Natural killer cell (primary cell): Measurements from ENCODE around the gene SCARB1. TPM values are rescaled to one million over a fixed set of nuclear protein-coding genes. Genes with fewer than 3 reads are reported as not detected.

ENCODE experiments used
- ATAC-seq, 3 donors: fragments of 150-1000 bp in 2 of 3; fragments of 200-7000 bp in 1 of 3; cut with Tn5 transposase; 1 replicate in 1 of 3; 2 replicates in 2 of 3; pipeline ENCODE4 v1.10.0; 2021; ENCODE audit warnings: mild to moderate bottlenecking in 2 of 3, moderate library complexity in 2 of 3
- DNase-seq, 2 donors: peaks; one replicate each; pipeline versions ENCODE4 v3.0.0 to v3.0.0-alpha.2; 2013 to 2021; ENCODE audit warnings: mixed read lengths in 1 of 2
- H3K27ac ChIP-seq: one replicate; pipeline ENCODE4 v1.5.1; 2013; ENCODE audit warnings: mild to moderate bottlenecking, low read length
- H3K27me3 ChIP-seq: one replicate; pipeline ENCODE4 v1.6.1; 2013; ENCODE audit warnings: low read length; ENCODE audit not compliant: control insufficient read depth, insufficient read depth
- H3K36me3 ChIP-seq: one replicate; pipeline ENCODE4 v1.6.1; 2013; ENCODE audit warnings: low read length; ENCODE audit not compliant: control insufficient read depth, insufficient read depth
- H3K4me1 ChIP-seq: one replicate; pipeline ENCODE4 v1.6.1; 2013; ENCODE audit warnings: low read length; ENCODE audit not compliant: control insufficient read depth, insufficient read depth
- H3K4me3 ChIP-seq: one replicate; pipeline ENCODE4 v1.5.1; 2013; ENCODE audit warnings: low read length
- H3K9me3 ChIP-seq: one replicate; pipeline ENCODE4 v1.6.1; 2013; ENCODE audit warnings: low read length; ENCODE audit not compliant: control insufficient read depth, insufficient read depth
- H3K27ac Mint-ChIP-seq, 2 donors: one replicate each; pipeline ENCODE4 v1.8.0; 2022; ENCODE audit warnings: mild to moderate bottlenecking in 2 of 2, mixed read lengths in 2 of 2, moderate library complexity in 1 of 2
- H3K27me3 Mint-ChIP-seq, 2 donors: one replicate each; pipeline ENCODE4 v1.8.0; 2022; ENCODE audit warnings: low read depth in 2 of 2, mixed read lengths in 2 of 2
- H3K36me3 Mint-ChIP-seq: one replicate; pipeline ENCODE4 v1.8.0; 2022; ENCODE audit warnings: mixed read lengths
- H3K4me1 Mint-ChIP-seq, 2 donors: one replicate each; pipeline ENCODE4 v1.8.0; 2022; ENCODE audit warnings: mixed read lengths in 2 of 2
- H3K4me3 Mint-ChIP-seq: one replicate; pipeline ENCODE4 v1.8.0; 2022; ENCODE audit warnings: mild to moderate bottlenecking, moderate library complexity, mixed read lengths
- H3K9me3 Mint-ChIP-seq, 2 donors: one replicate each; pipeline ENCODE4 v1.8.0; 2022; ENCODE audit warnings: mixed read lengths in 2 of 2
- WGBS: methylation state at CpG from one replicate; pipeline ENCODE4 v1.1.7; 2013; ENCODE audit warnings: missing lambda C conversion rate; ENCODE audit not compliant: insufficient coverage; 5-methylcytosine and 5-hydroxymethylcytosine counted together
- intact Hi-C: fragments of 100-400 bp; cut with micrococcal nuclease; formaldehyde crosslinking; loops from one replicate; pipeline ENCODE4 v1.14.2; 2022
- total RNA-seq, 4 donors: library from RNA; stranded (reverse); fragments of 120-200 nt in 1 of 4; gene quantifications; one replicate each; pipeline versions ENCODE4 v1.2.3 to v1.2.4, GENCODE V29; 2013 to 2022
- TF ChIP-seq, protein P1 (sequence below): fragments of 200-600 bp; IDR thresholded peaks from one replicate; pipeline ENCODE4 v1.8.0; 2022; ENCODE audit warnings: antibody characterized with exemption

Gene SCARB1
- total RNA-seq, 3 donors from 2014 or later (not counting 1 experiment from before 2014, with no cell fraction given) = 1.1 to 2.7 (median 1.3) TPM

DNA sequence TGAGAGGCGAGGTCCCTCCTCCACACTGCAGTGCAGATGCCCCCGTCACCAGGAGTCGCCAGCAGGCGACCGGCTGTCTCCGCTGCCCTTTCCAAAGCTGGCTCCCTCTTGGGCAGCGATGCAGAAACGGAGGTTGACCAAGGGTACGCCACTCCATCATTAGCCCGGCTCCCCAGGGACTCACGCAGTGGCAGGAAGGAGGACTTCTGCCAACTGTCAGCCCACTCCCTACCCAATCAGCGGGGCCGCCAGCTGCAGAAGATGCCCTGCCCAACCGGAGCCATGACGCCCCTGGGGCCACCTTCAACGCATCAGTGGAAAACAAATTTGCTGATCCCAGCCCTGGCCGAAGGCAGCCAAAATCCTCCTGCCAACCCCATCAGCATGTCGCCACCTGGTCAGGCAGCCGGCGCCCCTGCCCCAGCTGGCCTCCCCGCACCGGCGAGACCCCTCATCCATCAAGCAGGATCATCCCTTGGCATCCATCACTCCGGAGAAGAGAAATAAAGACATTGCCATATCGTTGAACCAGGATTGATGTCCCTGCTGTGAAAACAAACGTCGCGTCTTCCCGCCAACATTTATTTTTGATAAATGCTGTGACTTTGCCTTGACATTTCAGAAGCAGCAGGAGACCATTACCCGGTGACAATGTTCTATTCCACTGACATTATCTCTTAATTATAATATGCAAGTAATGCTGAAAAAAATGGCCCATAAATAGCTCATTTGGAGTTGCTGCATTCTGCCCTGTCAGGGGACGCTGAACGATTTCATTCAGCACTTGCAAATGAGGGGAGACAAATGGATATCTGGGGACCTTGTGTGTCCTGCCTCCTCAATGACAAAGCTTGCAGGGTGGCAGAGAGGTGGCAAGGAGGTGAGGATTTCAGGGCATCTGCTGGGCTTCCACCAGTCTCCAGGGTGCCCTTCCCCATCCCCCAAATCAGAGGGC is 105.1 kb downstream of the SCARB1 start:
- ATAC-seq (no peak), DNase-seq (no peak)
- no peaks in the 10 kb centered on the region for H3K36me3 ChIP-seq
- H3K4me3 ChIP-seq = no peak overlapping the region
- intact Hi-C loops = no loop called here
- WGBS = 88% methylated on average over 31 of the region's 32 CpGs
- H3K27me3 Mint-ChIP-seq = peaks cover 52 to 62% of the 10 kb centered on the region in 2 donors
- H3K4me1 Mint-ChIP-seq = peaks cover 40 to 46% of the 10 kb centered on the region in 2 donors
- H3K27me3 ChIP-seq = peaks cover 27% of the 10 kb centered on the region
- peaks cover 7% of the 10 kb centered on the region for H3K9me3 ChIP-seq
- no peak overlapping the region for H3K27ac Mint-ChIP-seq
- peaks cover 71% of the 10 kb centered on the region for H3K4me1 ChIP-seq
- TF ChIP-seq, protein P1, sequence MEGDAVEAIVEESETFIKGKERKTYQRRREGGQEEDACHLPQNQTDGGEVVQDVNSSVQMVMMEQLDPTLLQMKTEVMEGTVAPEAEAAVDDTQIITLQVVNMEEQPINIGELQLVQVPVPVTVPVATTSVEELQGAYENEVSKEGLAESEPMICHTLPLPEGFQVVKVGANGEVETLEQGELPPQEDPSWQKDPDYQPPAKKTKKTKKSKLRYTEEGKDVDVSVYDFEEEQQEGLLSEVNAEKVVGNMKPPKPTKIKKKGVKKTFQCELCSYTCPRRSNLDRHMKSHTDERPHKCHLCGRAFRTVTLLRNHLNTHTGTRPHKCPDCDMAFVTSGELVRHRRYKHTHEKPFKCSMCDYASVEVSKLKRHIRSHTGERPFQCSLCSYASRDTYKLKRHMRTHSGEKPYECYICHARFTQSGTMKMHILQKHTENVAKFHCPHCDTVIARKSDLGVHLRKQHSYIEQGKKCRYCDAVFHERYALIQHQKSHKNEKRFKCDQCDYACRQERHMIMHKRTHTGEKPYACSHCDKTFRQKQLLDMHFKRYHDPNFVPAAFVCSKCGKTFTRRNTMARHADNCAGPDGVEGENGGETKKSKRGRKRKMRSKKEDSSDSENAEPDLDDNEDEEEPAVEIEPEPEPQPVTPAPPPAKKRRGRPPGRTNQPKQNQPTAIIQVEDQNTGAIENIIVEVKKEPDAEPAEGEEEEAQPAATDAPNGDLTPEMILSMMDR = no peak
- no peaks in the 10 kb centered on the region for H3K36me3 Mint-ChIP-seq
- no peaks in the 10 kb centered on the region for H3K9me3 Mint-ChIP-seq
- H3K4me3 Mint-ChIP-seq = no peak overlapping the region
- no peak overlapping the region for H3K27ac ChIP-seq

DNA sequence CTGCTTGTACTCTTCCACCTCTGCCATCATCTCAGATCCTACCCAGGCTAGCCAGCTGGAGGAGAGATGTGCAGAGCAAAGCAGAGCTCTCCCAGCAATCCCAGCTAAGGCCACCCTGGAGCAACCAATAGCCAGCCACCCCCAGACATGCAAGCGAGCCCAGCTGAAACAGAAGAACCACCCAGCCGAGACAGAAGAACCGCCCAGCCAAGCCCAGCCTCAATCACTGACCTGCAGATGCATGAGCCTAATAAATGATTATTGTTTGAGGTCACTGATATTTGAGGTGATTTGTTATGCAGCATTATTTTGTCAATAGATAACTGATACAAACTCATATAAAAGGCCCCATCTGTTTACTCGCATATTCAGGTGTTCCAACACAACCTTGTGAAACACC is 106.3 kb downstream of the SCARB1 start:
- intact Hi-C loops = no loop called here
- Histone ChIP-seq H3K4me3 (no peak overlapping the region), H3K36me3 (no peaks in the 10 kb centered on the region), H3K27ac (no peak overlapping the region), H3K4me1 (peaks cover 59% of the 10 kb centered on the region), H3K9me3 (peaks cover 4% of the 10 kb centered on the region), H3K27me3 (peaks cover 22% of the 10 kb centered on the region)
- Mint-ChIP-seq H3K9me3 (no peaks in the 10 kb centered on the region), H3K27me3 (peaks cover 55 to 69% of the 10 kb centered on the region in 2 donors), H3K27ac (no peak overlapping the region), H3K4me1 (peaks cover 38 to 42% of the 10 kb centered on the region in 2 donors), H3K4me3 (no peak overlapping the region), H3K36me3 (no peaks in the 10 kb centered on the region)
- TF ChIP-seq, protein P1 = no peak
- WGBS = 98% methylated on average over 4 of the region's 4 CpGs
- ATAC-seq (no peak), DNase-seq (no peak)

DNA sequence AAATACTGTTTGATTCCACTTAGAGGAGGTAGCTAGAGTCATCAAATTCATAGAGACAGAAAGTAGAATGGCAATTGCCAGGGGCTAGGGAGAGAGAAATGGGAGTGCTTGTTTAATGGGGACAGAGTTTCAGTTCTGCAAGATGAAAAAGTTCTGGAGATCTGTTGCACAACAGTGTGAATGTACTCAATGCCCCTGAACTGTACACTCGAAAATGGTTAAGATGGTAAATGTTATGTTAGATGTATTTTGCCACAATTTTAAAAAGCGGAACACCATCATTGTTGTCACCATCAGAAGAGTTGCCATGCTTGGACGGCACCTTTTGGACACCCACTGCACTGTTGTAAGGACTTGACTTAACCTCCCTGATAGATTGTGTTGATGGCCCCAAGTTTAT is 106.9 kb downstream of the SCARB1 start:
- intact Hi-C loops = no loop called here
- Histone ChIP-seq H3K9me3 (peaks cover 3% of the 10 kb centered on the region), H3K36me3 (no peaks in the 10 kb centered on the region), H3K27me3 (peaks cover 19% of the 10 kb centered on the region), H3K4me3 (no peak overlapping the region), H3K27ac (no peak overlapping the region), H3K4me1 (peaks cover 53% of the 10 kb centered on the region)
- Mint-ChIP-seq H3K27ac (no peak overlapping the region), H3K4me1 (peaks cover 38 to 42% of the 10 kb centered on the region in 2 donors), H3K27me3 (peaks cover 54 to 69% of the 10 kb centered on the region in 2 donors), H3K9me3 (no peaks in the 10 kb centered on the region), H3K4me3 (no peak overlapping the region), H3K36me3 (no peaks in the 10 kb centered on the region)
- ATAC-seq (no peak), DNase-seq (no peak)
- TF ChIP-seq, protein P1 = no peak
- 90% methylated on average over 3 of the region's 3 CpGs for WGBS
